Smooth muscle cell of the brain vasculature (primary cell): ENCODE data around the gene CDK5R1.
"Not testable (repeated sequence)": the region's sequence is repeated elsewhere in the genome, so short reads cannot be mapped to it uniquely, and the experiment has no call there.

ENCODE experiments used
- DNase-seq: peaks from one replicate; pipeline ENCODE4 v3.0.0-alpha.2; 2012; ENCODE audit warnings: low read depth, low spot score

The CDK5R1 gene

DNA sequence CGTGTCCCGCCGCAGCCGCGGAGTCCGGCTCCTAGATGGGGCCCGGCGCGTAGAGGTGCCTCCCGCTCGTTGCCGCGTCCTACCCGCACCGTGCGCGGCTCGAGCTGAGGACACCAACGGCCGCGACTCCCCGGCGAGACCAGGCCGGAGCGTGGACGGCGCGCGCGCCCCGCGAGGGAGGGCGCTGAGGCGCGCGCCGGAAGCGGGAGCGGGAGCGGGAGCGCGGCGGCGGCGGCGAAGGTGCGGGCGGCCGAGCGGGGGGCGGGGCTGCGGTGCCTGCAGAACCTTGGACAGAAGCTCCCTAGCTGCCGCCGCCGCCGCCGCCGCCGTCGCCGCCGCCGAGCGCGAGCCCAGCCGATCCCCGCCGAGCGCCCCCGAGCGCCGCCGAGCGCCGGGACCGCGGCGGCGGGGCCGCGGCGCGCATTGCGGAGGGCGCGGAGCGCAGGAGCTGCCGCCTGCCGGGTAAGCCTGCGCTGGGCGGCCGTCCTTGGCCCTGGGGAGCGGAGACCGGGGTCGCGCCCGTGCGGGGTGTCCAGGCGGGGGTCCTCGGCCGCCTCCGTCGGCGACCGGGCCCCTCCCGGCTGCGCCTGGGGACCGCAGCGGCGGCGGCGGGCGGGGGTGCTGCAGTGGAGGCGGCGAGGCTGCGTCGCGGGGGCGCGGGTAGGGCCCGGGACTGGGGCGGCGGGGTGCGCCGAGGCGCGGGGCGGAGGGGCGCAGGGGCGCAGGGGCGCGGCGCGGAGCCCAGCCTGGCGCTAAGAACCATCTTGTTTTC is at the start of gene CDK5R1:
Gene CDK5R1 (plus strand): TSS at position 293 of the 772 bp plus-strand sequence. CDS start 628 bp downstream, outside the sequence.
- DNase-seq, result no peak

GRCh38 chr17:32440722-32441121 is 46.1 kb upstream of the CDK5R1 start:
- no peak for DNase-seq

DNA sequence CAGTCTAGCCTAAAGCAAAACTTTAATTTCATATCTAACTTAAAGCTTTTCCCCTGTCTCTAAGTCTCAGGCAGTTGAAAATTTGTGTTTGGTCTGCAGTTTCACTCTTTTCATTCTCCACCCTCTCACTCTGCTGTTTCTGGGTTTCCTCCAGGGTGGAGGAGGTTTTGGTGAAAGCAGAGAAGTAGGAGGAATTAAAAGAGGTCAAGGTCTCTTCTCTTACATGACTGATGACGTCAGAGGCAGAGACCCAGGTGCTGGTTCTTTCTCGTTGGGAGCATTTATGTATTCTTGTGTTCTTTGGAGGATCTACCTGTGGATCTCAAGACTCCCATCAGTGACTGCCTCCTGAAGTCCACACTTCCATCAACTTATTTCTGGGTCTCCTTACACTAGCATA is 44.9 kb upstream of the CDK5R1 start:
- DNase-seq, result no peak

DNA sequence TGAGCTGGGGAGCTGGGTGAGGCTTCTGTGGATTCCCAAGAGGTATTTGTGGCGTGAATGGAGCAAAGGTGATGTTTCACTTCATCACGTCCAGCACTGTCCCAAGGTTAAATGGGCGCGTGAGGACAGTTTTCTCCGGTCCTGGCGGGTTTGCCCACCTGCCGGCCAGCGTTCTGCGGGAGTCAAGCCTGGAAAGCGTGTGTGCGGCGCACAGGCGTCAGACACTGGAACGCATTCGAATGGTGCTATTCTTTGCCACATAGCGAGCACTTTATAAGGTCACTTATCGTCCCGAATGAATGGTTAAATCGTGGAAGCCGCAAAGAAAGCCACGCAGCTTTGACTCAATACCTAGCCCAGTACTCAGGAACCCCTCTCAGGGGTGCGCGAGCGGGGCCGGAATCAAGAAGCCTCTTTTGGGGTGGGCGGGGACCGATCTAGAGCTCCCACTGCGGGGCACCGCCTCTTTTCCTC is 42.9 kb upstream of the CDK5R1 start:
- no peak for DNase-seq

- peak; percentile 89 for DNase-seq
Measured at GRCh38 chr17:32444301-32445073, 42.3 kb upstream of the CDK5R1 start, which contains the start of gene PSMD11. TSS of gene PSMD11 (plus strand) at chr17:32444510. CDS start at chr17:32444524, 14 bp downstream.

DNA sequence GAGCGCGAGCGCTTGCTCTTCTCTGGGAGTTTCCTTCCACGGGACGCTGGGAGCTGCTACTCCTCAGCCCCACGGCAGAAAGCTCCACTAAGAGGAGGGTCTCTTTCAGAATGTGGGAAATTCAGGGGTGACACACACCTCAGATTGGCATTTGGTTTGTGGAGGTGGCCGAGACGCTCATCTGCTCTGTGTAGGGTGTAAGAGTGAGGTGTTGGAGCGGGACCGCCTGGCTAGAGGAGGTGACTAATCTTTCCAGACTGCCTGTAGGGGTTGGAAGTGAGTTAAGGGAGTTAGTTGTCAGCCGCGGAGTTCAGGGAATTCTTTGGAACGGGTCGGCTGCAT is 41.7 kb upstream of the CDK5R1 start:
- DNase-seq, result no peak

- DNase-seq, result no peak
Measured at GRCh38 chr17:32445497-32445896, 41.3 kb upstream of the CDK5R1 start.

GRCh38 chr17:32445971-32446370 is 40.8 kb upstream of the CDK5R1 start:
- DNase-seq, result no peak

DNA sequence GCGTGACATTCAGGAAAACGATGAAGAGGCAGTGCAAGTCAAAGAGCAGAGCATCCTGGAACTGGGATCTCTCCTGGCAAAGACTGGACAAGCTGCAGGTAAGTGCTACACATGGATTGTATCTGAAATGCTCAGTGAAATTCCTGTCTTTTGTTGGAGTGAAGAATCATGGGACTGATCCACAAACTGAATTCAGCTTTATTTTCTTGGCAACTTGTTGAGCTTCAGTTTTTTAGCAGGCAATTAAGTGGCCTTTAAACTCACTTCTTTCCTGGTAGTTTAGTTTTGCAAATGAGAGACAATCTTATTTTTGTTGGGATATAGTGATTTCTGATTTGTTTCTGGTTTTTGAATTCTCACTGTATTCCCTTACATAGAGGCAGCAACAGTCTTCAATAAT is 39.8 kb upstream of the CDK5R1 start:
- DNase-seq, result no peak

- DNase-seq, result no peak
Measured at GRCh38 chr17:32449963-32450362, 36.8 kb upstream of the CDK5R1 start.

DNA sequence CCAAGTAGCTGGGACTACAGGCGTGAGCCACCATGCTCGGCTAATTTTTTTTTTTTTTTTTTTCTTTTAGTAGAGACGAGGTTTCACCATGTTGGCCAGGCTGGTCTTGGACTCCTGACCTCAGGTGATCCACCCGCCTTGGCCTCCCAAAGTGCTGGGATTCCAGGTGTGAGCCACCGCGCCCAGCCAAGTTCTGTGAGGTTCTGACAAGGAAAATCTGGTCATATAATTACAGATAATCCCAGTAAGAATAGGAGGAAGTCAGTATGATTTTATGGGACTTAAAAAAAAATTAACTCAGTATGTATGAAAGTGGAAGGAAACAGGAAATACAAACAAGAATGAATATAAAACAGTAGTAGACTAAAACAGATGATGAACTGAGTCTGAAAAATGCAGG is 36.4 kb upstream of the CDK5R1 start:
- DNase-seq, result not testable (repeated sequence)

GRCh38 chr17:32451879-32452278 is 34.9 kb upstream of the CDK5R1 start:
- no peak for DNase-seq

GRCh38 chr17:32452281-32452680 is 34.5 kb upstream of the CDK5R1 start:
- DNase-seq, result no peak

DNA sequence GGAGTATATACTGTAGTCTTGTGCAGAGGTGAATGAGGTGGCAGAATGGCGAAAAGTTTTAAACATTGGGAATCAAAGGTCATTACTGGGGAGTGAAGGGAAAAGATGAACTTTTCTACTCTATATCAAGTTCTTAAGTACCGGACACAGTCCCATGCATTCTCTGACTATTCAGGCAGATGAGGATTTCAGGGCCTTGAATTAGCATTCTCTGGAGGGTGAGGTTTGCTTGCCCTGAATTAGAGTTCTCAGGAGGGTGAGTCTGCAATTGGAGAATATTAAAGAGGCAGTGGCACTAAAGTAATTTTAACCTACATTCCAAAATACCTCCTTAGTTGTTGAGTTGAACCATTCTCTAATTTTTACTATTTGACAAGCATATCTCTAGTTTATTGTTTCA is 33.4 kb upstream of the CDK5R1 start:
- DNase-seq, result no peak

DNA sequence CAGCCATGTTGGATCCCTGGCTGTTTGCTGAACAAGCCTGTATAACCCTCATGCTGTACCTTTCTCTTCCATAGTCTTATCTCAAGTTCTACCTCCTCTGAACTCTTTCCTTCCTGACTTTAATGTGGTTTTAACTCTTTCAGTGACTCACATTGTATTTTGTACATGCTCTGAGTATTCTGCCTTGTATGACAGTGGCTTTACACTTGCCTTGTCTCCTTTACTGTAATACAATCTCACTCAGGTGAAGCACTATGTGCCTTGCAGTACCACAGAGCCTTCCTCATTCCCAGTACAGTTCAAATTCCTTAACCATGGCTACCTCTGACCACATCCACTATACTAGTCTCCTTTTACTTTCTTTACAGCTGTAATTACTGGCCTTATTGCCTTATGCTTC is 28.4 kb upstream of the CDK5R1 start:
- DNase-seq, result no peak

DNA sequence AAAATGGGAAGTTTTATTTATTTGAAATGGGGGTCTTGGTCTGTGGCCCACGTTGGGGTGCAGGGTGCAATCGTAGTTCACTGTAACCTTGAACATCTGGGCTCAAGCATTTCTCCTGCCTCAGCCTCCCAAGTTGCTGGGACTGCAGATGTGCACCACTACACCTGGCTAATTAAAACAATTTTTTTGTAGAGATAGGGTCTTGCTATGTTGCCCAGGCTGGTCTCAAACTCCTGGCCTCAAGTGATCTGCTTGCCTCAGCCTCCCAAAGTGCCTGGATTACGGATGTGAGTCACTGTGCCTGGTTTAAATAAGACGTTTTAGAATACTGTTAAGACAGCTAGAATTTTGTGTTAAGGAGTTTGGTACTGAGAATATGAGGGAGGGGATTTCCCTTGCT is 26.7 kb upstream of the CDK5R1 start:
- DNase-seq, result no peak

- no peak for DNase-seq
Measured at GRCh38 chr17:32461498-32461852, 25.3 kb upstream of the CDK5R1 start.

GRCh38 chr17:32461853-32462617 is 24.8 kb upstream of the CDK5R1 start:
- DNase-seq, result no peak

DNA sequence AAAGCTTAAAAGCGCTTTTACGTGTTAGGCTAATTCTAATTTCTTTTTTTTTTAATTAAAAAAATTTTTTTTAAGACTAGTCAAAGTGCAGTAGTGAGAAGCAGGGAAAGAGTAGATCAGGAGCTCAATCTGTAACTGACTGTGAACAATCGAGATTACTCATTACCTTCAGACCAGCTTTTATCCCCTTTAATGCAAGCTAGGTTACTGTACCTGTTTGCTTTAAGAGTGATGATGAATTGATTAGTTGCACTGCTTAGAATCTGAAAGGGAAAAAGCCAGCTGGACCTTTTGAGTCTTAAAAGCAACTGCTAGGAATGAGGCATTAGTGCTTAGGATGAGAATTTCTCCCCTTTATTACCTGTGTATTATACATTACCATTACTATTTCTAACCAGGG is 23.5 kb upstream of the CDK5R1 start:
- DNase-seq, result no peak

- DNase-seq, result no peak
Measured at GRCh38 chr17:32464374-32464773, 22.4 kb upstream of the CDK5R1 start.

- DNase-seq, result no peak
Measured at GRCh38 chr17:32467949-32468348, 18.8 kb upstream of the CDK5R1 start.
